GM12878 (cell line): ENCODE measurements around the gene SRPK3. TPM values are rescaled to one million over a fixed set of nuclear protein-coding genes. Genes with fewer than 3 reads are reported as not detected.

Experiments
- ATAC-seq: fragments of 200-7000 bp; cut with Tn5 transposase; 3 replicates; pipeline ENCODE4 v1.9.1; 2020; ENCODE audit warnings: mild to moderate bottlenecking, moderate library complexity
- BruUV-seq: library from RNA; stranded (reverse); fragments of 400-500 nt; replicated peaks from 2 replicates; lab custom pipeline; 2021; lab: Mats Ljungman, UMichigan
- CTCF ChIA-PET: fragments of 300-600 bp; sonication (Branson Sonifier 250); formaldehyde crosslinking; extraction: SDS; loops from one replicate; lab custom pipeline; 2021; ENCODE audit warnings: inconsistent platforms; lab: Yijun Ruan, JAX
- POLR2A ChIA-PET: fragments of 350-600 bp; formaldehyde crosslinking; extraction: SDS; loops from one replicate; lab custom pipeline; 2021; ENCODE audit warnings: inconsistent platforms; lab: Charles Lee
- RAD21 ChIA-PET: fragments of 300-600 bp; sonication (Branson Sonifier 250); formaldehyde crosslinking; loops from one replicate; lab custom pipeline; 2023; ENCODE audit warnings: antibody characterized with exemption; ENCODE audit not compliant: unreplicated experiment; lab: Charles Lee
- SMC1A ChIA-PET: fragments of 300-600 bp; sonication (Branson Sonifier 250); formaldehyde crosslinking; loops from one replicate; lab custom pipeline; 2023; ENCODE audit not compliant: unreplicated experiment, uncharacterized antibody; lab: Charles Lee
- DNase-seq: peaks from one replicate; pipeline ENCODE4 v3.0.0-alpha.2; 2011; ENCODE audit warnings: low read depth, low spot score
- FAIRE-seq: peaks from 3 replicates; lab custom pipeline; 2011; peaks lifted over from hg19 to GRCh38; lab: Jason Lieb, UNC
- H2AFZ ChIP-seq: 2 replicates; pipeline ENCODE4 v1.6.0; 2011; ENCODE audit warnings: low read depth, low read length, control low read depth; ENCODE audit not compliant: control insufficient read depth
- H3K27ac ChIP-seq: 2 replicates; pipeline ENCODE4 v1.5.1; 2011; ENCODE audit warnings: control low read depth; ENCODE audit not compliant: control insufficient read depth, insufficient read depth
- H3K27me3 ChIP-seq, 2 experiments: replicated peaks in 1 of 2; 2 replicates each; pipeline versions ENCODE4 v1.6.0 to v1.6.1; 2011; ENCODE audit warnings: low read length in 1 of 2; ENCODE audit not compliant: control insufficient read depth in 2 of 2, insufficient read depth in 2 of 2
- H3K36me3 ChIP-seq, 2 experiments: 2 replicates each; pipeline ENCODE4 v1.5.1; 2011; ENCODE audit warnings: low read length in 1 of 2; ENCODE audit not compliant: control insufficient read depth in 2 of 2, insufficient read depth in 2 of 2
- H3K4me1 ChIP-seq: 2 replicates; pipeline ENCODE4 v1.6.1; 2011; ENCODE audit warnings: mild to moderate bottlenecking, low read length, moderate library complexity, mixed read lengths; ENCODE audit not compliant: control insufficient read depth, insufficient read depth
- H3K4me2 ChIP-seq: 2 replicates; pipeline ENCODE4 v1.6.0; 2011; ENCODE audit warnings: control low read depth; ENCODE audit not compliant: control insufficient read depth, insufficient read depth
- H3K4me3 ChIP-seq: fragments of 200-600 bp; sonication (generic); 2 replicates; pipeline ENCODE4 v1.5.1; 2016
- H3K79me2 ChIP-seq: 2 replicates; pipeline ENCODE4 v1.6.0; 2011; ENCODE audit warnings: low read length; ENCODE audit not compliant: control insufficient read depth, insufficient read depth
- H3K9ac ChIP-seq: 2 replicates; pipeline ENCODE4 v1.8.0; 2011; ENCODE audit warnings: low read length, control low read depth, mixed read lengths; ENCODE audit not compliant: control insufficient read depth, insufficient read depth
- H3K9me3 ChIP-seq: replicated peaks from 3 replicates; pipeline ENCODE4 v1.5.1; 2011; ENCODE audit warnings: mild to moderate bottlenecking, low read length; ENCODE audit not compliant: control insufficient read depth, insufficient read depth
- H4K20me1 ChIP-seq: 2 replicates; pipeline ENCODE4 v1.6.0; 2011; ENCODE audit not compliant: control insufficient read depth, insufficient read depth
- BMI1 ChIP-seq: fragments of 450-650 bp; IDR thresholded peaks from 2 replicates; pipeline ENCODE4 v1.6.1; 2016; ENCODE audit warnings: mild to moderate bottlenecking, moderate library complexity, borderline replicate concordance
- CHD1 ChIP-seq: IDR thresholded peaks from 2 replicates; pipeline ENCODE4 v1.6.1; 2012; ENCODE audit warnings: low read depth, low read length, improper control_type of control experiment
- CUX1 ChIP-seq: IDR thresholded peaks from 2 replicates; pipeline ENCODE4 v1.6.1; 2012; ENCODE audit warnings: improper control_type of control experiment, low read depth, low read length; ENCODE audit not compliant: insufficient replicate concordance
- EED ChIP-seq: sonication (generic); IDR thresholded peaks from 2 replicates; pipeline ENCODE4 v1.6.1; 2016; ENCODE audit warnings: antibody characterized with exemption, low read depth
- FOXK2 ChIP-seq: fragments of 450-650 bp; IDR thresholded peaks from 2 replicates; pipeline ENCODE4 v1.6.1; 2017; ENCODE audit warnings: mild to moderate bottlenecking, moderate library complexity
- IKZF1 ChIP-seq: fragments of 450-650 bp; conservative IDR thresholded peaks from 2 replicates; pipeline ENCODE4 v1.6.1; 2017; ENCODE audit warnings: antibody characterized with exemption, mild to moderate bottlenecking
- PAX5 ChIP-seq: IDR thresholded peaks from 2 replicates; pipeline ENCODE4 v1.6.1; 2011; ENCODE audit warnings: low read depth, low read length, borderline replicate concordance
- RAD51 ChIP-seq: fragments of 450-650 bp; IDR thresholded peaks from 2 replicates; pipeline ENCODE4 v1.6.1; 2016; ENCODE audit warnings: moderate library complexity, mild to moderate bottlenecking, inconsistent platforms
- RFX5 ChIP-seq: IDR thresholded peaks from 2 replicates; pipeline ENCODE4 v1.6.1; 2011; ENCODE audit warnings: low read depth, low read length, improper control_type of control experiment
- RUNX3 ChIP-seq: IDR thresholded peaks from 2 replicates; pipeline ENCODE4 v1.6.1; 2012; ENCODE audit warnings: low read length, inconsistent platforms
- SMAD1 ChIP-seq: fragments of 450-650 bp; IDR thresholded peaks from 2 replicates; pipeline ENCODE4 v1.6.1; 2018; ENCODE audit warnings: mild to moderate bottlenecking, low read depth; ENCODE audit not compliant: partially characterized antibody
- SMC3 ChIP-seq: IDR thresholded peaks from 2 replicates; pipeline ENCODE4 v1.6.1; 2011; ENCODE audit warnings: low read length, improper control_type of control experiment, borderline replicate concordance
- SUZ12 ChIP-seq: fragments of 200-600 bp; sonication (generic); IDR thresholded peaks from one replicate; pipeline ENCODE4 v1.6.1; 2018; ENCODE audit warnings: antibody characterized with exemption, mild to moderate bottlenecking; ENCODE audit not compliant: unreplicated experiment
- YY1 ChIP-seq: IDR thresholded peaks from 2 replicates; pipeline ENCODE4 v1.6.1; 2011; ENCODE audit warnings: low read depth, mild to moderate bottlenecking, low read length
- WGBS: methylation state at CpG from one replicate; pipeline ENCODE4 v1.1.6; 2016; ENCODE audit warnings: low lambda C conversion rate; ENCODE audit not compliant: insufficient replicate concordance, insufficient coverage; ENCODE audit errors: missing lambda C conversion rate; 5-methylcytosine and 5-hydroxymethylcytosine counted together
- in situ Hi-C: fragments of 300-500 bp; cut with MboI; formaldehyde crosslinking; loops from 9 replicates; pipeline ENCODE4 v1.14.3; 2018; ENCODE audit warnings: mixed read lengths
- intact Hi-C: fragments of 100-400 bp; cut with micrococcal nuclease; formaldehyde crosslinking; loops from one replicate; pipeline ENCODE4 v1.14.2; 2022; ENCODE audit not compliant: unreplicated experiment
- polyA plus RNA-seq, 11 experiments: library from polyadenylated mRNA; depleted of rRNA in 4 of 11; unstranded in 6 of 11; stranded (reverse) in 5 of 11; fragments of >200 nt; fragmentation: Nextera tagmentation in 4 of 11; fragmentation: Illumina TruSeq in 1 of 11; extraction: Ambion mirVana in 4 of 11; extraction: Trizol in 1 of 11; gene quantifications; 1 replicate in 1 of 11; 2 replicates in 10 of 11; pipeline versions ENCODE4 v1.2.1 to v1.2.3, GENCODE V29; 2011 to 2016; ENCODE audit warnings: inconsistent platforms in 2 of 11, missing spikeins in 2 of 11, low read depth in 1 of 11
- total RNA-seq, 4 experiments: library from RNA; depleted of rRNA in 3 of 4; stranded (reverse); fragments of >200 nt in 3 of 4; fragmentation: Illumina TruSeq in 1 of 4; extraction: Trizol in 1 of 4; gene quantifications; 2 replicates each; pipeline versions ENCODE4 v1.2.1 to v1.2.3, GENCODE V29; 2013 to 2021
- TF ChIP-seq, protein P1 (sequence below): IDR thresholded peaks from 2 replicates; pipeline ENCODE4 v1.6.1; 2012; ENCODE audit warnings: low read length, inconsistent platforms

Gene SRPK3
- total and polyA plus RNA-seq, 10 of the 15 experiments (the other 5 are each of a cell fraction or from before 2014, with no cell fraction given), result 0.05 to 0.19 TPM; not detected in 8

- TF ChIP-seq, protein P1, sequence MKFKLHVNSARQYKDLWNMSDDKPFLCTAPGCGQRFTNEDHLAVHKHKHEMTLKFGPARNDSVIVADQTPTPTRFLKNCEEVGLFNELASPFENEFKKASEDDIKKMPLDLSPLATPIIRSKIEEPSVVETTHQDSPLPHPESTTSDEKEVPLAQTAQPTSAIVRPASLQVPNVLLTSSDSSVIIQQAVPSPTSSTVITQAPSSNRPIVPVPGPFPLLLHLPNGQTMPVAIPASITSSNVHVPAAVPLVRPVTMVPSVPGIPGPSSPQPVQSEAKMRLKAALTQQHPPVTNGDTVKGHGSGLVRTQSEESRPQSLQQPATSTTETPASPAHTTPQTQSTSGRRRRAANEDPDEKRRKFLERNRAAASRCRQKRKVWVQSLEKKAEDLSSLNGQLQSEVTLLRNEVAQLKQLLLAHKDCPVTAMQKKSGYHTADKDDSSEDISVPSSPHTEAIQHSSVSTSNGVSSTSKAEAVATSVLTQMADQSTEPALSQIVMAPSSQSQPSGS, result no peak
- no peak for TF ChIP-seq SUZ12
These were observed 49.6 kb upstream of the SRPK3 start (continued) for GRCh38 chrX:153731117-153731844.

- ATAC-seq (no peak), DNase-seq (no peak), FAIRE-seq (no peak)
- H3K36me3 ChIP-seq, result no peaks in the 10 kb centered on the region
- in situ Hi-C loops (loop anchor here (10.0 kb wide), 2 partner anchors 53 to 57 kb away; partner anchors contain the start of genes PNCK and SRPK3), intact Hi-C loops (no loop called here)
- H2AFZ ChIP-seq, result no peak overlapping the region
- no peaks in the 10 kb centered on the region for H3K27me3 ChIP-seq
- H3K4me1 ChIP-seq, result peaks cover 15% of the 10 kb centered on the region
- H4K20me1 ChIP-seq, result no peaks in the 10 kb centered on the region
- ChIA-PET POLR2A (no interaction called here), SMC1A (no interaction called here), RAD21 (no interaction called here), CTCF (no interaction called here)
- no peak overlapping the region for H3K9ac ChIP-seq
- no peak overlapping the region for H3K4me3 ChIP-seq
- 80% methylated on average over 3 of the region's 3 CpGs for WGBS
- BruUV-seq, result no TSS peak
- H3K79me2 ChIP-seq, result no peaks in the 10 kb centered on the region
- no peak overlapping the region; the same call in 1 of the 2 replicates for H3K27ac ChIP-seq
- no peak overlapping the region for H3K4me2 ChIP-seq
- H3K9me3 ChIP-seq, result peaks cover 2% of the 10 kb centered on the region; the same call in 1 of the 3 replicates
- TF ChIP-seq SMAD1 (no peak), YY1 (no peak), CUX1 (no peak), PAX5 (no peak), IKZF1 (no peak), RUNX3 (no peak), FOXK2 (no peak), RFX5 (no peak), CHD1 (no peak), SMC3 (no peak), BMI1 (no peak), RAD51 (no peak), EED (no peak)
These were observed 49.0 kb upstream of the SRPK3 start for GRCh38 chrX:153731845-153732215.
